Panc1 (cell line): Measurements from ENCODE around the gene PTGFRN. TPM values are rescaled to one million over a fixed set of nuclear protein-coding genes. Genes with fewer than 3 reads are reported as not detected.

ENCODE experiments used
- ATAC-seq: fragments of 200-7000 bp; cut with Tn5 transposase; 2 replicates; pipeline ENCODE4 v1.9.1; 2020; ENCODE audit warnings: mild to moderate bottlenecking, moderate library complexity
- BruUV-seq: library from RNA; stranded (reverse); fragments of 400-500 nt; replicated peaks from 2 replicates; lab custom pipeline; 2021; lab: Mats Ljungman, UMichigan
- CTCF ChIA-PET: fragments of 300-600 bp; sonication (Branson Sonifier 250); formaldehyde crosslinking; loops from one replicate; lab custom pipeline; 2022; ENCODE audit warnings: antibody characterized with exemption; lab: Charles Lee
- POLR2A ChIA-PET: fragments of 300-600 bp; sonication (Branson Sonifier 250); formaldehyde crosslinking; loops from one replicate; lab custom pipeline; 2022; ENCODE audit warnings: antibody characterized with exemption; lab: Charles Lee
- DNase-seq: peaks from one replicate; pipeline ENCODE4 v3.0.0-alpha.2; 2010; ENCODE audit warnings: low read depth, low spot score
- H3K27ac ChIP-seq: 2 replicates; pipeline ENCODE4 v1.5.1; 2011; ENCODE audit warnings: mild to moderate bottlenecking, low read length, inconsistent platforms
- H3K27me3 ChIP-seq: fragments of 200-500 bp; sonication (Bioruptor generic); 2 replicates; pipeline ENCODE4 v1.6.0; 2014; ENCODE audit warnings: low read length, inconsistent platforms; ENCODE audit not compliant: control insufficient read depth, insufficient read depth
- H3K36me3 ChIP-seq: fragments of 200-500 bp; sonication (Bioruptor generic); 2 replicates; pipeline ENCODE4 v1.5.1; 2014; ENCODE audit warnings: inconsistent platforms, mild to moderate bottlenecking, low read length, moderate library complexity; ENCODE audit not compliant: control insufficient read depth, insufficient read depth
- H3K4me1 ChIP-seq: 2 replicates; pipeline ENCODE4 v1.5.1; 2011; ENCODE audit warnings: inconsistent platforms, mild to moderate bottlenecking, low read length, moderate library complexity; ENCODE audit not compliant: control insufficient read depth, insufficient read depth
- H3K4me3 ChIP-seq, 2 experiments: 2 replicates each; pipeline ENCODE4 v1.5.1; 2011 to 2012; ENCODE audit warnings: low read depth in 2 of 2, low read length in 2 of 2, mild to moderate bottlenecking in 2 of 2, inconsistent platforms in 1 of 2, moderate library complexity in 1 of 2
- H3K9me3 ChIP-seq: fragments of 200-500 bp; sonication (Bioruptor generic); 2 replicates; pipeline ENCODE4 v1.5.1; 2014; ENCODE audit warnings: low read depth, mild to moderate bottlenecking, inconsistent platforms, low read length, moderate library complexity; ENCODE audit not compliant: control insufficient read depth, insufficient read depth
- CTCF ChIP-seq: fragments of 450-650 bp; IDR thresholded peaks from 2 replicates; pipeline ENCODE4 v1.5.1; 2017; ENCODE audit warnings: mild to moderate bottlenecking
- POLR2AphosphoS5 ChIP-seq: IDR thresholded peaks from 2 replicates; pipeline ENCODE4 v1.6.1; 2012; ENCODE audit warnings: mild to moderate bottlenecking, low read depth, low read length, moderate library complexity
- REST ChIP-seq, 2 experiments: IDR thresholded peaks; 2 replicates each; pipeline ENCODE4 v1.6.1; 2011 to 2012; ENCODE audit warnings: low read depth in 2 of 2, control low read depth in 1 of 2, low read length in 1 of 2, mild to moderate bottlenecking in 1 of 2, moderate library complexity in 1 of 2; ENCODE audit not compliant: insufficient read depth in 1 of 2
- SIN3A ChIP-seq: IDR thresholded peaks from 2 replicates; pipeline ENCODE4 v1.6.1; 2012; ENCODE audit warnings: low read depth, mild to moderate bottlenecking, low read length, moderate library complexity, borderline replicate concordance; ENCODE audit not compliant: insufficient read depth
- TCF7L2 ChIP-seq: IDR thresholded peaks from 2 replicates; pipeline ENCODE4 v1.6.1; 2011; ENCODE audit warnings: mild to moderate bottlenecking, low read depth, low read length, inconsistent platforms
- in situ Hi-C: cut with HindIII; loops from 2 replicates; pipeline ENCODE4 v1.10.0; 2016; ENCODE audit warnings: low sequenced_read_pairs, low pct_unique_long_range_greater_than_20kb
- intact Hi-C: fragments of 100-400 bp; cut with micrococcal nuclease; formaldehyde crosslinking; loops from one replicate; pipeline ENCODE4 v1.10.0; 2022; ENCODE audit not compliant: unreplicated experiment
- total RNA-seq: library from RNA; stranded (reverse); gene quantifications from one replicate; pipeline ENCODE4 v1.2.1, GENCODE V29; 2021; ENCODE audit not compliant: unreplicated experiment

The PTGFRN gene
- total RNA-seq, 1 experiment from 2014 or later, result 5.2 TPM

GRCh38 chr1:116929961-116930592 lies 20.4 kb downstream of the PTGFRN start:
- no peak for DNase-seq
- Histone ChIP-seq H3K4me3 (no peak overlapping the region), H3K4me1 (no peaks in the 10 kb centered on the region), H3K27me3 (no peaks in the 10 kb centered on the region), H3K9me3 (no peaks in the 10 kb centered on the region), H3K36me3 (no peaks in the 10 kb centered on the region), H3K27ac (no peak overlapping the region)
- in situ Hi-C loops, result no loop called here
- intact Hi-C loops, result no loop called here
- no TSS peak for BruUV-seq
- CTCF ChIA-PET, result interaction anchor here (0.7 kb wide), 1 partner anchor 39 kb away, joined by 3 read pairs; no protein-coding TSS in a partner anchor
- TF ChIP-seq SIN3A, result no peak
- TF ChIP-seq REST (IDR thresholded peaks at IDR 0.05; ENCODE audit: insufficient read depth in 1 of 2, low read depth in 2 of 2, low read length in 1 of 2), result no peak
- no peak for TF ChIP-seq CTCF
- no peak for TF ChIP-seq POLR2AphosphoS5
- no peak for TF ChIP-seq TCF7L2
- no peak for ATAC-seq
- POLR2A ChIA-PET, result no interaction called here

GRCh38 chr1:116931016-116931918 lies 21.6 kb downstream of the PTGFRN start:
- BruUV-seq, result no TSS peak
- Histone ChIP-seq H3K36me3 (no peaks in the 10 kb centered on the region), H3K9me3 (no peaks in the 10 kb centered on the region), H3K4me1 (no peaks in the 10 kb centered on the region), H3K27me3 (no peaks in the 10 kb centered on the region), H3K4me3 (no peak overlapping the region), H3K27ac (no peak overlapping the region)
- DNase-seq, result no peak
- intact Hi-C loops, result no loop called here
- in situ Hi-C loops, result no loop called here
- ChIA-PET CTCF (no interaction called here), POLR2A (no interaction called here)
- ATAC-seq, result no peak
- TF ChIP-seq REST (IDR thresholded peaks at IDR 0.05; ENCODE audit: insufficient read depth in 1 of 2, low read depth in 2 of 2, low read length in 1 of 2), result no peak
